Neuronal stem cell (in vitro differentiated cells): ENCODE measurements around the gene INTS2.
"Not testable (repeated sequence)": the region's sequence is repeated elsewhere in the genome, so short reads cannot be mapped to it uniquely, and the experiment has no call there.

Experiments
- DNase-seq: peaks from one replicate; pipeline ENCODE4 v3.0.0-alpha.2; 2013; ENCODE audit warnings: low spot score
- H2AFZ ChIP-seq: one replicate; pipeline ENCODE4 v1.6.1; 2013; ENCODE audit warnings: mild to moderate bottlenecking, low read length, inconsistent platforms
- H2AK5ac ChIP-seq: 2 replicates; pipeline ENCODE4 v1.6.1; 2013; ENCODE audit warnings: low read depth, mild to moderate bottlenecking, inconsistent platforms, low read length, moderate library complexity, mixed read lengths
- H2BK120ac ChIP-seq: 2 replicates; pipeline ENCODE4 v1.6.1; 2013; ENCODE audit warnings: low read depth, mild to moderate bottlenecking, inconsistent platforms, low read length, moderate library complexity, mixed read lengths
- H2BK12ac ChIP-seq: one replicate; pipeline ENCODE4 v1.6.1; 2013; ENCODE audit warnings: low read length, inconsistent platforms
- H2BK15ac ChIP-seq: 2 replicates; pipeline ENCODE4 v1.6.1; 2013; ENCODE audit warnings: mild to moderate bottlenecking, low read length, inconsistent platforms, mixed read lengths
- H2BK5ac ChIP-seq: one replicate; pipeline ENCODE4 v1.6.1; 2013; ENCODE audit warnings: inconsistent platforms, mild to moderate bottlenecking, low read length, moderate library complexity
- H3K14ac ChIP-seq: one replicate; pipeline ENCODE4 v1.6.1; 2013; ENCODE audit warnings: low read length, inconsistent platforms
- H3K18ac ChIP-seq: 2 replicates; pipeline ENCODE4 v1.6.1; 2013; ENCODE audit warnings: low read length, inconsistent platforms
- H3K23ac ChIP-seq: 2 replicates; pipeline ENCODE4 v1.6.1; 2013; ENCODE audit warnings: low read depth, mild to moderate bottlenecking, mixed read lengths, low read length, inconsistent platforms; ENCODE audit not compliant: poor library complexity
- H3K27ac ChIP-seq: replicated peaks from 3 replicates; pipeline ENCODE4 v1.5.1; 2013; ENCODE audit warnings: low read length, inconsistent platforms
- H3K27me3 ChIP-seq, 3 experiments: 2 replicates each; pipeline ENCODE4 v1.6.1; 2013; ENCODE audit warnings: low read length in 3 of 3, mild to moderate bottlenecking in 2 of 3, inconsistent platforms in 1 of 3, low read depth in 1 of 3, mixed read lengths in 1 of 3, moderate library complexity in 1 of 3; ENCODE audit not compliant: control insufficient read depth in 3 of 3, insufficient read depth in 3 of 3
- H3K36me3 ChIP-seq, 2 donors: replicated peaks in 1 of 2; 2 replicates each; pipeline ENCODE4 v1.6.1; 2013; ENCODE audit warnings: low read length in 2 of 2; ENCODE audit not compliant: control insufficient read depth in 2 of 2, insufficient read depth in 2 of 2
- H3K4ac ChIP-seq: 2 replicates; pipeline ENCODE4 v1.6.1; 2013; ENCODE audit warnings: inconsistent platforms, mild to moderate bottlenecking, low read length, moderate library complexity
- H3K4me1 ChIP-seq, 2 donors: 1 replicate in 1 of 2; 2 replicates in 1 of 2; pipeline ENCODE4 v1.6.1; 2013; ENCODE audit warnings: low read length in 2 of 2, low read depth in 1 of 2; ENCODE audit not compliant: control insufficient read depth in 2 of 2, insufficient read depth in 1 of 2
- H3K4me2 ChIP-seq: one replicate; pipeline ENCODE4 v1.6.1; 2013; ENCODE audit warnings: mild to moderate bottlenecking, low read length, inconsistent platforms; ENCODE audit not compliant: insufficient read depth, poor library complexity, severe bottlenecking
- H3K4me3 ChIP-seq, 2 donors: 2 replicates each; pipeline ENCODE4 v1.5.1; 2013; ENCODE audit warnings: low read length in 2 of 2, mild to moderate bottlenecking in 2 of 2, inconsistent platforms in 1 of 2, moderate library complexity in 1 of 2
- H3K79me1 ChIP-seq: one replicate; pipeline ENCODE4 v1.6.1; 2013; ENCODE audit warnings: low read depth, mild to moderate bottlenecking, inconsistent platforms, low read length, moderate library complexity
- H3K9ac ChIP-seq: one replicate; pipeline ENCODE4 v1.6.1; 2013; ENCODE audit warnings: mild to moderate bottlenecking, low read depth, low read length, inconsistent platforms; ENCODE audit not compliant: poor library complexity
- H3K9me3 ChIP-seq, 2 donors: replicated peaks in 1 of 2; 2 replicates each; pipeline versions ENCODE3 to v1.6.1; 2013; ENCODE audit warnings: low read length in 2 of 2, mild to moderate bottlenecking in 2 of 2, inconsistent platforms in 1 of 2, low read depth in 1 of 2, mixed read lengths in 1 of 2, moderate library complexity in 1 of 2; ENCODE audit not compliant: control insufficient read depth in 2 of 2, insufficient read depth in 1 of 2
- H4K8ac ChIP-seq: one replicate; pipeline ENCODE4 v1.6.1; 2013; ENCODE audit warnings: low read depth, mild to moderate bottlenecking, inconsistent platforms, low read length, moderate library complexity
- H4K91ac ChIP-seq: one replicate; pipeline ENCODE4 v1.6.1; 2013; ENCODE audit warnings: low read length, low read depth, mild to moderate bottlenecking, inconsistent platforms; ENCODE audit not compliant: poor library complexity
- WGBS, 2 donors: extraction: QIAGEN DNeasy Blood & Tissue Kit; methylation state at CpG; one replicate each; pipeline ENCODE4 v1.1.7; 2013; ENCODE audit warnings: missing lambda C conversion rate in 2 of 2, mixed read lengths in 1 of 2; ENCODE audit not compliant: insufficient read length in 2 of 2, insufficient replicate concordance in 1 of 2; ENCODE audit errors: extremely low coverage in 2 of 2; 5-methylcytosine and 5-hydroxymethylcytosine counted together

INTS2 gene

DNA sequence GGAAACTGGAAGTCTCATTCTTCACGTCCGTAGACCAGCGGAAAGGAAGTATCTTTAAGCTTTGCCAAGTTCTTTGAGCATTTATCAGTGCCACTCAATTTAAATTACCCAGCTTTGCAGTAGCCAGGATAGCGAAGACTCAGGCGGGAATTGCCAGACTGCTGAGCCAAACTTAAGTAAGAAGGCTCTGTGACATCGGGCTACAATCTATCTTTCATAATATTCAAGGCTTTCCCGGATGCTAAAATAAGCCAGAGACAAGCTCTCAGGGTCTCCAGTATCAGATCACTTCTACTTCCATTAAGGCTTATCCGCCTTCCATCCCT is 64.0 kb downstream of the INTS2 start:
- peak overlapping the region; percentile 85 for H2AFZ ChIP-seq
- H3K27ac ChIP-seq: peak overlapping the region; percentile 54
- WGBS, 2 donors: no CpG with 5 or more reads among the region's 8 CpGs

GRCh38 chr17:61862975-61863800 is 64.6 kb downstream of the INTS2 start, which contains the start of gene BRIP1:
BRIP1 (minus strand) TSS chr17:61863528; CDS start chr17:61861539, 1,989 bp downstream.
- H3K9me3 ChIP-seq: no peaks in the 10 kb centered on the region
- H2AFZ ChIP-seq: peak within 1 kb of the TSS; percentile 85
- H3K36me3 ChIP-seq: peaks cover 0 to 62% of the 10 kb centered on the region in 2 donors
- no peak within 1 kb of the TSS for H2BK5ac ChIP-seq
- peak within 1 kb of the TSS; percentile 86 to 88 for H3K4me3 ChIP-seq
- peaks cover 0 to 12% of the 10 kb centered on the region in 2 donors for H3K4me1 ChIP-seq
- H2AK5ac ChIP-seq: no peak within 1 kb of the TSS
- peak; percentile 92 for DNase-seq
- H3K27me3 ChIP-seq: no peaks in the 10 kb centered on the region
- H3K23ac ChIP-seq: peak within 1 kb of the TSS; percentile 70
- no peak within 1 kb of the TSS for H3K14ac ChIP-seq
- H4K91ac ChIP-seq: no peak within 1 kb of the TSS
- no CpG with 5 or more reads among the region's 43 CpGs for WGBS, 2 donors
- no peaks in the 10 kb centered on the region for H3K79me1 ChIP-seq
- H3K18ac ChIP-seq: peak within 1 kb of the TSS; percentile 1
- peak within 1 kb of the TSS; percentile 63 for H3K4me2 ChIP-seq
- H3K4ac ChIP-seq: no peak within 1 kb of the TSS
- H3K27ac ChIP-seq: peak within 1 kb of the TSS; percentile 81
- H3K9ac ChIP-seq: peak within 1 kb of the TSS; percentile 1
- no peak within 1 kb of the TSS for H2BK15ac ChIP-seq
- no peak within 1 kb of the TSS for H4K8ac ChIP-seq
- no peak within 1 kb of the TSS for H2BK120ac ChIP-seq
- H2BK12ac ChIP-seq: no peak within 1 kb of the TSS

More for the DNA sequence above, 64.0 kb downstream of the INTS2 start:
- Histone ChIP-seq H3K4me2 (peak overlapping the region; percentile 63), H3K4me3 (peak overlapping the region; percentile 75 to 86), H3K4ac (no peak overlapping the region), H3K27me3 (no peaks in the 10 kb centered on the region), H3K23ac (no peak overlapping the region), H4K91ac (no peak overlapping the region), H2BK15ac (no peak overlapping the region), H3K79me1 (no peaks in the 10 kb centered on the region), H2BK12ac (no peak overlapping the region), H3K4me1 (peaks cover 0 to 12% of the 10 kb centered on the region in 2 donors), H3K9me3 (no peaks in the 10 kb centered on the region), H2BK5ac (no peak overlapping the region), H3K36me3 (peaks cover 0 to 62% of the 10 kb centered on the region in 2 donors), H3K9ac (no peak overlapping the region), H2BK120ac (no peak overlapping the region), H2AK5ac (no peak overlapping the region), H3K18ac (no peak overlapping the region), H3K14ac (no peak overlapping the region), H4K8ac (no peak overlapping the region)
- no peak for DNase-seq

DNA sequence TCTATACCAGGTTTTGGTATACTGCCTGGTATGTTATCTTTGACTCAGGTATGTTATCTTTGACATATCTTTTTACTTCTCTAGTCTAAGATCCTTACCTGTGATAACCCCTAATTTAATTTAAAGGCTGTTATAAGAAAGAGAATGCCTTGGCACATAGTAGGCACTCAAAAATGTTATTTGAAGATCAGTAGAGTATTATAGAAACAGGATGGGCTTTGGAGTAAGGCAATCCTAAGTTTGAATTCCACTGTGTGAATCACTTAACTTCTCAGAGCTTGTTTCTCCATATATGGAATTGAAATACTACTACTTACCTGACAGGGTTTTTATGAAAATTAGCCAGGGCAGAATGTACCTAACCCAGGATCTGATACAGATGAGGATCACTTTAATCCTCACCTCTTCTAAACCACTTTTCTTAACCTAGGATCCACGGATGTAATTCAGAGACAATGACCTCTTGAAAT is 65.6 kb downstream of the INTS2 start:
- no peak overlapping the region for H3K9ac ChIP-seq
- peaks cover 0 to 12% of the 10 kb centered on the region in 2 donors for H3K4me1 ChIP-seq
- no peaks in the 10 kb centered on the region for H3K79me1 ChIP-seq

GRCh38 chr17:61860397-61860796 is 67.4 kb downstream of the INTS2 start:
- H4K8ac ChIP-seq, H3K4me3 ChIP-seq, H2BK15ac ChIP-seq, H2BK120ac ChIP-seq, H2AK5ac ChIP-seq, H2AFZ ChIP-seq, H3K14ac ChIP-seq, H3K79me1 ChIP-seq, H3K4me2 ChIP-seq, H3K4ac ChIP-seq, DNase-seq, H3K27me3 ChIP-seq, H3K18ac ChIP-seq, H3K9ac ChIP-seq, H2BK5ac ChIP-seq, H2BK12ac ChIP-seq, H3K9me3 ChIP-seq, H4K91ac ChIP-seq, H3K23ac ChIP-seq, H3K27ac ChIP-seq: not testable (repeated sequence)
- H3K36me3 ChIP-seq: peaks cover 2 to 66% of the 10 kb centered on the region in 2 donors
- no CpG with 5 or more reads among the region's 10 CpGs for WGBS, 2 donors
- peaks cover 0 to 12% of the 10 kb centered on the region in 2 donors for H3K4me1 ChIP-seq

More for the DNA sequence above, 65.6 kb downstream of the INTS2 start:
- no peak for DNase-seq
- Histone ChIP-seq H3K23ac (no peak overlapping the region), H4K8ac (no peak overlapping the region), H3K27ac (no peak overlapping the region), H3K14ac (no peak overlapping the region), H3K27me3 (no peaks in the 10 kb centered on the region), H2BK12ac (no peak overlapping the region), H4K91ac (no peak overlapping the region), H3K18ac (no peak overlapping the region), H3K4me2 (peak overlapping the region; percentile 28), H2BK5ac (no peak overlapping the region), H2BK15ac (no peak overlapping the region), H3K4ac (no peak overlapping the region), H2BK120ac (no peak overlapping the region), H2AK5ac (no peak overlapping the region), H2AFZ (peak overlapping the region; percentile 85), H3K4me3 (peak overlapping the region in 1 of 2 donors; percentile 86), H3K9me3 (no peaks in the 10 kb centered on the region), H3K36me3 (peaks cover 0 to 62% of the 10 kb centered on the region in 2 donors)
- WGBS, 2 donors: no CpG with 5 or more reads among the region's 1 CpG
